Stomach (tissue), 4 donors: ENCODE data around the gene STT3A.

Experiments used
- CTCF ChIP-seq, 7 experiments: fragments of 450-650 bp in 4 of 7; fragments of 200-600 bp in 3 of 7; sonication (generic) in 3 of 7; IDR thresholded peaks; one replicate each; pipeline ENCODE4 v1.5.1; 2016 to 2019; ENCODE audit warnings: antibody characterized with exemption in 7 of 7, control low read depth in 2 of 7, mild to moderate bottlenecking in 1 of 7
- POLR2A ChIP-seq, 4 donors: fragments of 450-650 bp; IDR thresholded peaks; one replicate each; pipeline ENCODE4 v1.6.1; 2016; ENCODE audit warnings: antibody characterized with exemption in 4 of 4, control low read depth in 2 of 4, mild to moderate bottlenecking in 1 of 4, moderate library complexity in 1 of 4

GRCh38 chr11:125550780-125551179, 41.9 kb upstream of the STT3A start:
- TF ChIP-seq POLR2A (IDR thresholded peaks at IDR 0.05) = no peak
- TF ChIP-seq CTCF (IDR thresholded peaks at IDR 0.05) = no peak
